Measurements from ENCODE around the gene NEDD4L.

DNA sequence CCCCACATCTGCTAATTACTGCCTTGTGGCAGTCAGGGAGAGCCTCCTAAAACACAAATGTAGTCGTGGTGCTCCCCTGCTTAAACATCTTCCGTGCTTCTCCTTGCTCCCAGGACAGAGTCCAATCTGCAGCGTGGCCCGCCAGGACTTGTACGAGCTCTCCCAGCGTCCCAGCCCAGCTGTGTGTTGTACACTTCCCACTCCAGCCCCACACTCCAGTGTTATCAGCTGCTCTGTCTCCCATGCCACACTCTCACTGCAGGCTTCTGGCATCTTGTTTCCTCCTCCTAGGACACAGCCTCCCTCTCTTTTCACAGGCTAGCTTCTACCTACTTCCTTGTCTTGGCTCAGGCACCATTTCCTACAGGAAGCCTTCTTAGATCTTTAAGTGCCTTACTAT lies 385.4 kb downstream of the NEDD4L start:
- TF ChIP-seq EZH2 (IDR thresholded peaks at IDR 0.05; ENCODE audit: low read depth), result no peak
- TF ChIP-seq, protein P1, sequence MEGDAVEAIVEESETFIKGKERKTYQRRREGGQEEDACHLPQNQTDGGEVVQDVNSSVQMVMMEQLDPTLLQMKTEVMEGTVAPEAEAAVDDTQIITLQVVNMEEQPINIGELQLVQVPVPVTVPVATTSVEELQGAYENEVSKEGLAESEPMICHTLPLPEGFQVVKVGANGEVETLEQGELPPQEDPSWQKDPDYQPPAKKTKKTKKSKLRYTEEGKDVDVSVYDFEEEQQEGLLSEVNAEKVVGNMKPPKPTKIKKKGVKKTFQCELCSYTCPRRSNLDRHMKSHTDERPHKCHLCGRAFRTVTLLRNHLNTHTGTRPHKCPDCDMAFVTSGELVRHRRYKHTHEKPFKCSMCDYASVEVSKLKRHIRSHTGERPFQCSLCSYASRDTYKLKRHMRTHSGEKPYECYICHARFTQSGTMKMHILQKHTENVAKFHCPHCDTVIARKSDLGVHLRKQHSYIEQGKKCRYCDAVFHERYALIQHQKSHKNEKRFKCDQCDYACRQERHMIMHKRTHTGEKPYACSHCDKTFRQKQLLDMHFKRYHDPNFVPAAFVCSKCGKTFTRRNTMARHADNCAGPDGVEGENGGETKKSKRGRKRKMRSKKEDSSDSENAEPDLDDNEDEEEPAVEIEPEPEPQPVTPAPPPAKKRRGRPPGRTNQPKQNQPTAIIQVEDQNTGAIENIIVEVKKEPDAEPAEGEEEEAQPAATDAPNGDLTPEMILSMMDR (conservative IDR thresholded peaks at IDR 0.05), result no peak

Data from PC-9 (cell line).